A549 (cell line): ENCODE data around the gene COL19A1. TPM values are rescaled to one million over a fixed set of nuclear protein-coding genes. Genes with fewer than 3 reads are reported as not detected.
"Not testable (repeated sequence)": the region's sequence is repeated elsewhere in the genome, so short reads cannot be mapped to it uniquely, and the experiment has no call there.

ENCODE experiments used
- ATAC-seq, 2 experiments: fragments of 200-7000 bp in 1 of 2; fragments of >200 bp in 1 of 2; cut with Nextera tagmentation in 1 of 2; cut with Tn5 transposase in 1 of 2; 3 replicates each; pipeline versions ENCODE4 v1.8.0 to v1.9.1; 2018 to 2020; ENCODE audit warnings: mild to moderate bottlenecking in 1 of 2, moderate library complexity in 1 of 2
- CTCF ChIA-PET: fragments of 300-600 bp; sonication (Branson Sonifier 250); formaldehyde crosslinking; extraction: SDS; loops from one replicate; lab custom pipeline; 2021; ENCODE audit warnings: antibody characterized with exemption, inconsistent platforms; lab: Yijun Ruan, JAX
- POLR2A ChIA-PET: fragments of 350-600 bp; formaldehyde crosslinking; extraction: SDS; loops from one replicate; lab custom pipeline; 2021; ENCODE audit warnings: antibody characterized with exemption, inconsistent platforms; lab: Yijun Ruan, JAX
- DNase-seq, 2 experiments: peaks; one replicate each; pipeline versions ENCODE4 v3.0.0 to v3.0.0-alpha.2; 2011 to 2016; ENCODE audit warnings: low read depth in 1 of 2, low spot score in 1 of 2
- FAIRE-seq: peaks from 2 replicates; lab custom pipeline; 2011; peaks lifted over from hg19 to GRCh38; lab: Jason Lieb, UNC
- H3K27ac ChIP-seq, 2 experiments: fragments of >200 bp; sonication (Bioruptor Twin); formaldehyde crosslinking; 3 replicates each; pipeline ENCODE4 v1.5.1; 2016 to 2017
- H3K4me1 ChIP-seq: fragments of >200 bp; sonication (Bioruptor Twin); formaldehyde crosslinking; 3 replicates; pipeline ENCODE4 v1.6.1; 2016
- H3K4me2 ChIP-seq: fragments of >200 bp; sonication (Bioruptor Twin); formaldehyde crosslinking; 3 replicates; pipeline ENCODE4 v1.6.1; 2016
- H3K4me3 ChIP-seq: fragments of >200 bp; sonication (Bioruptor Twin); formaldehyde crosslinking; 3 replicates; pipeline ENCODE4 v1.5.1; 2016
- H3K9me3 ChIP-seq: fragments of >200 bp; sonication (Bioruptor Twin); formaldehyde crosslinking; 3 replicates; pipeline ENCODE4 v1.6.1; 2016
- CHD2 ChIP-seq: fragments of 150-350 bp; IDR thresholded peaks from 2 replicates; pipeline ENCODE4 v1.6.1; 2014; ENCODE audit warnings: low read length; ENCODE audit not compliant: partially characterized antibody
- EHMT2 ChIP-seq: fragments of 200-600 bp; sonication (generic); IDR thresholded peaks from 2 replicates; pipeline ENCODE4 v1.6.1; 2016; ENCODE audit warnings: antibody characterized with exemption, low read depth, mild to moderate bottlenecking, moderate library complexity
- FOSL2 ChIP-seq, 2 experiments: fragments of 450-650 bp in 1 of 2; fragments of >200 bp in 1 of 2; sonication (Bioruptor Twin) in 1 of 2; formaldehyde crosslinking; IDR thresholded peaks; 2 replicates each; pipeline versions ENCODE4 v1.5.0 to v1.6.1; 2016 to 2020; ENCODE audit warnings: mild to moderate bottlenecking in 1 of 2, moderate library complexity in 1 of 2
- HOXB13 ChIP-seq: fragments of 250-450 bp; sonication (Bioruptor Pico); IDR thresholded peaks from 2 replicates; pipeline ENCODE4 v1.5.0; 2020; ENCODE audit warnings: low read depth, mild to moderate bottlenecking, moderate library complexity
- JUN ChIP-seq, 2 experiments: fragments of >200 bp; sonication (Bioruptor Twin); formaldehyde crosslinking; IDR thresholded peaks; 2 replicates in 1 of 2; 3 replicates in 1 of 2; pipeline ENCODE4 v1.6.1; 2016 to 2017
- KDM1A ChIP-seq: fragments of 200-600 bp; sonication (generic); IDR thresholded peaks from 2 replicates; pipeline ENCODE4 v1.6.1; 2016; ENCODE audit warnings: low read depth, mild to moderate bottlenecking
- MAFK ChIP-seq: fragments of 450-650 bp; IDR thresholded peaks from 2 replicates; pipeline ENCODE4 v1.6.1; 2014; ENCODE audit not compliant: partially characterized antibody
- MAZ ChIP-seq: fragments of 150-350 bp; IDR thresholded peaks from 2 replicates; pipeline ENCODE4 v1.6.1; 2014; ENCODE audit warnings: antibody characterized with exemption, low read depth, low read length, borderline replicate concordance
- NFE2L2 ChIP-seq: fragments of 150-350 bp; conservative IDR thresholded peaks from 2 replicates; pipeline ENCODE4 v1.6.1; 2014; ENCODE audit warnings: low read length
- NPAS2 ChIP-seq: fragments of 250-450 bp; sonication (Bioruptor Pico); IDR thresholded peaks from 2 replicates; pipeline ENCODE4 v1.8.0; 2022; ENCODE audit warnings: mild to moderate bottlenecking, moderate library complexity, borderline replicate concordance
- PHF8 ChIP-seq: fragments of 200-600 bp; sonication (generic); IDR thresholded peaks from 2 replicates; pipeline ENCODE4 v1.6.1; 2016; ENCODE audit warnings: low read depth, mild to moderate bottlenecking, antibody characterized with exemption, moderate library complexity, borderline replicate concordance
- POLR2A ChIP-seq: IDR thresholded peaks from 2 replicates; pipeline ENCODE4 v1.6.1; 2012; ENCODE audit warnings: mild to moderate bottlenecking, low read length
- RNF2 ChIP-seq: fragments of 200-600 bp; sonication (generic); IDR thresholded peaks from 2 replicates; pipeline ENCODE4 v1.6.1; 2016; ENCODE audit warnings: low read depth, mild to moderate bottlenecking, antibody characterized with exemption, moderate library complexity, borderline replicate concordance
- SMC3 ChIP-seq: fragments of >200 bp; sonication (Bioruptor Twin); formaldehyde crosslinking; IDR thresholded peaks from 3 replicates; pipeline ENCODE4 v1.6.1; 2018; ENCODE audit warnings: inconsistent platforms
- ZC3H11A ChIP-seq: fragments of 450-650 bp; IDR thresholded peaks from 2 replicates; pipeline ENCODE4 v1.6.1; 2014; ENCODE audit warnings: antibody characterized with exemption, mild to moderate bottlenecking
- ZNF302 ChIP-seq: fragments of 250-450 bp; sonication (Bioruptor Pico); IDR thresholded peaks from 2 replicates; pipeline ENCODE4 v1.9.0; 2021; ENCODE audit warnings: inconsistent platforms, mild to moderate bottlenecking, moderate library complexity
- WGBS: methylation state at CpG from one replicate; pipeline ENCODE4 v1.1.6; 2017; ENCODE audit errors: missing lambda C conversion rate; 5-methylcytosine and 5-hydroxymethylcytosine counted together
- polyA plus RNA-seq, 4 experiments: library from polyadenylated mRNA; depleted of rRNA in 3 of 4; stranded (reverse); fragments of >200 nt; fragmentation: RNase III in 1 of 4; extraction: RNeasy Plus Mini Kit Qiagen cat#74134 plus additional on column Dnase treatment in 1 of 4; gene quantifications; 2 replicates in 3 of 4; 3 replicates in 1 of 4; pipeline ENCODE4 v1.2.3, GENCODE V29; 2011 to 2017
- TF ChIP-seq, protein P1 (sequence below): fragments of 200-600 bp; sonication (generic); IDR thresholded peaks from 2 replicates; pipeline ENCODE4 v1.6.1; 2016; ENCODE audit warnings: antibody characterized with exemption, mild to moderate bottlenecking, moderate library complexity
- TF ChIP-seq, protein P2 (sequence below): fragments of 250-450 bp; sonication (Bioruptor Pico); IDR thresholded peaks from 2 replicates; pipeline ENCODE4 v1.5.0; 2020; ENCODE audit warnings: low read depth, mild to moderate bottlenecking, moderate library complexity
- TF ChIP-seq, protein P3 (sequence below): fragments of 450-650 bp; IDR thresholded peaks from 2 replicates; pipeline ENCODE4 v1.6.1; 2014; ENCODE audit warnings: antibody characterized with exemption

The COL19A1 gene
- polyA plus RNA-seq, 2 of the 4 experiments (the other 2 are of a cell fraction): not detected

DNA sequence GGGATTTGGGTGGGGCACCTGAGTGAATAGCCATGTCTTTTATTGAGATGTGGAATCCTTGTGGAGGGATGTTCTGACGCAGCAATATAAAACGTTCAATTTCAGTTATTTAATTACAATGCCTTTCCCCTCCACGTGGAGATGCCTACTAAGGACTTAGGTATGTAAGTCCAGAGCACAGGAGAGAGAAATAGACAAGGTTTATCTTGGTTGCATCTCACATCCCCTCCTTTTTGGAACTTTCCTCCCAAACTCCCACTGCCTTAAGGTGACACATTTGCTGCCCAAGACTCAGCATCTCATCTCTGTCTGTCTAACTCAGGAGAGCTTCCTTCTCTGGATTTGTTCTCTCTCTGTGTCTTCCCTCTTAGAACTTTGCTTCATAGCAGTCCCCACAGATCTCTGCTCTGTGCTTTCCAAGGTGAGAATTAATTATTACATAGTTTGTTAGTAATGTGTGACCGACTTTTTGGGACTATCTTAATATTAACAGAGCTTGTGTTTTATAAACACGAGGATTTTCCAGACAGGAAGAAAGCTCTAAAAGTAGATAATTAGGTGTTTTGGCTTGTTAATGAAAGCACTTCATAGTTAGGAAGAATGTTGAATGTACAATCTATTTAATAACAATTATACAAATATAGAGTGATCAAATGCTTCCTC is 52.6 kb downstream of the COL19A1 start:
- TF ChIP-seq ZC3H11A: no peak
- TF ChIP-seq, protein P1, sequence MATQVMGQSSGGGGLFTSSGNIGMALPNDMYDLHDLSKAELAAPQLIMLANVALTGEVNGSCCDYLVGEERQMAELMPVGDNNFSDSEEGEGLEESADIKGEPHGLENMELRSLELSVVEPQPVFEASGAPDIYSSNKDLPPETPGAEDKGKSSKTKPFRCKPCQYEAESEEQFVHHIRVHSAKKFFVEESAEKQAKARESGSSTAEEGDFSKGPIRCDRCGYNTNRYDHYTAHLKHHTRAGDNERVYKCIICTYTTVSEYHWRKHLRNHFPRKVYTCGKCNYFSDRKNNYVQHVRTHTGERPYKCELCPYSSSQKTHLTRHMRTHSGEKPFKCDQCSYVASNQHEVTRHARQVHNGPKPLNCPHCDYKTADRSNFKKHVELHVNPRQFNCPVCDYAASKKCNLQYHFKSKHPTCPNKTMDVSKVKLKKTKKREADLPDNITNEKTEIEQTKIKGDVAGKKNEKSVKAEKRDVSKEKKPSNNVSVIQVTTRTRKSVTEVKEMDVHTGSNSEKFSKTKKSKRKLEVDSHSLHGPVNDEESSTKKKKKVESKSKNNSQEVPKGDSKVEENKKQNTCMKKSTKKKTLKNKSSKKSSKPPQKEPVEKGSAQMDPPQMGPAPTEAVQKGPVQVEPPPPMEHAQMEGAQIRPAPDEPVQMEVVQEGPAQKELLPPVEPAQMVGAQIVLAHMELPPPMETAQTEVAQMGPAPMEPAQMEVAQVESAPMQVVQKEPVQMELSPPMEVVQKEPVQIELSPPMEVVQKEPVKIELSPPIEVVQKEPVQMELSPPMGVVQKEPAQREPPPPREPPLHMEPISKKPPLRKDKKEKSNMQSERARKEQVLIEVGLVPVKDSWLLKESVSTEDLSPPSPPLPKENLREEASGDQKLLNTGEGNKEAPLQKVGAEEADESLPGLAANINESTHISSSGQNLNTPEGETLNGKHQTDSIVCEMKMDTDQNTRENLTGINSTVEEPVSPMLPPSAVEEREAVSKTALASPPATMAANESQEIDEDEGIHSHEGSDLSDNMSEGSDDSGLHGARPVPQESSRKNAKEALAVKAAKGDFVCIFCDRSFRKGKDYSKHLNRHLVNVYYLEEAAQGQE: no peak
- TF ChIP-seq SMC3: no peak
- TF ChIP-seq CHD2: no peak
- no peak for TF ChIP-seq HOXB13 (CRISPR knock-in tag)
- TF ChIP-seq FOSL2 (IDR thresholded peaks at IDR 0.05): no peak
- no peak for TF ChIP-seq FOSL2 (CRISPR knock-in tag; IDR thresholded peaks at IDR 0.05)
- TF ChIP-seq EHMT2: no peak
- TF ChIP-seq NFE2L2: no peak
- no peak for TF ChIP-seq MAZ
- WGBS: 25% methylated on average over 5 of the region's 5 CpGs
- H3K9me3 ChIP-seq: no peaks in the 10 kb centered on the region
- no peaks in the 10 kb centered on the region for H3K4me1 ChIP-seq
- DNase-seq (no peak), FAIRE-seq (no peak), ATAC-seq (no peak)
- CTCF ChIA-PET: interaction anchor here (0.6 kb wide), 1 partner anchor 12 kb away, joined by 3 read pairs; no protein-coding TSS in a partner anchor
- no peak overlapping the region for H3K4me3 ChIP-seq
- H3K4me2 ChIP-seq: no peak overlapping the region
- POLR2A ChIA-PET: no interaction called here
- no peak overlapping the region for H3K27ac ChIP-seq

DNA sequence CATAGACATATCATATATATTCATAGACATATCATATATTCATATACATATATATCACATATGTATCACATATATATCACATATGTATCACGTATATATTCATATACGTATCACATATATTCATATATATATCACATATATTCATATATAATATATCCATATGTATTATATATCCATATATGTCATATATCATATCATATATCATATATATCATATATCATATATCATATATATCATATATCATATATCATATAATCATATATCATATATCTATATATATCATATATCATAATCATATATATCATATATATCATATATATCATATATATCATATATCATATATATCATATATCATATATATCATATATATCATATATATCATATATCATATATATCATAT is 54.7 kb downstream of the COL19A1 start:
- CTCF ChIA-PET, FAIRE-seq, ATAC-seq, H3K4me3 ChIP-seq, DNase-seq, H3K27ac ChIP-seq, H3K4me2 ChIP-seq, H3K9me3 ChIP-seq, POLR2A ChIA-PET, H3K4me1 ChIP-seq: not testable (repeated sequence)
- WGBS: 37% methylated on average over 2 of the region's 2 CpGs

DNA sequence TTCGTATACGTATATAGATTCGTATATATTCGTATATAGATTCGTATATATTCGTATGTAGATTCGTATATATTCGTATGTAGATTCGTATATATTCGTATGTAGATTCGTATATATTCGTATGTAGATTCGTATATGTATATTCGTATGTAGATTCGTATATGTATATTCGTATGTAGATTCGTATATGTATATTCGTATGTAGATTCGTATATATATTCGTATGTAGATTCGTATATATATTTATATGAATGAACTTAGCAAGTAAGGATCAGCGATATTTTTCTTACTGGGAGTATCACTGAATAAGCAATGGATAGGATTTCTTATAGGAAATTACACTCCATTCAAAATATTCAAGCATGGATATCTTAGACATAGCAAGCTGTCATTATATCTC is 55.3 kb downstream of the COL19A1 start:
- H3K4me2 ChIP-seq, H3K4me3 ChIP-seq, FAIRE-seq, CTCF ChIA-PET, H3K9me3 ChIP-seq, H3K4me1 ChIP-seq, DNase-seq, ATAC-seq, H3K27ac ChIP-seq, POLR2A ChIA-PET: not testable (repeated sequence)
- WGBS: 63% methylated on average over 22 of the region's 22 CpGs

DNA sequence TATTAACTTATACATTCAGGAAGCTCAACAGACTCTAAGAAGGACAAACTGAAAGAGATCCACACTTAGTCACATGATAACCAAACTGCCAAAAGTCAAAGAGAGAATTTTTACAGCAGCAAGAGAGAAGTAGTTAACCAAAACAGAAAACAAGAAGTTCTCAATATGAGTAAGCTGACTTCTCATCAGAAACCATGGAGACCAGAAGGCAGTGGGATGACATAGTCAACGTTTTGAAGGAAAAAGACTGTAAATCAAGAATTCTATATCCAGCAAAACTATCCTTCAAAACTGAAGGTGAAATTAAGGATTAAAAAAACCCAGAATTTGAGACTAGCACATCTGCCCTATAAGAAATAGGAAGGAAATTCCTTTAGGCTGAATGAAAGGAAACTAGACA is 60.4 kb downstream of the COL19A1 start:
- Histone ChIP-seq H3K27ac (no peak overlapping the region), H3K4me1 (no peaks in the 10 kb centered on the region), H3K4me3 (no peak overlapping the region), H3K9me3 (no peaks in the 10 kb centered on the region), H3K4me2 (no peak overlapping the region)
- POLR2A ChIA-PET: no interaction called here
- CTCF ChIA-PET: no interaction called here
- ATAC-seq (no peak), DNase-seq (no peak), FAIRE-seq (no peak)
- 0% methylated on average over 1 of the region's 1 CpG for WGBS
- no peak for TF ChIP-seq JUN (IDR thresholded peaks at IDR 0.05)
- TF ChIP-seq, protein P2, sequence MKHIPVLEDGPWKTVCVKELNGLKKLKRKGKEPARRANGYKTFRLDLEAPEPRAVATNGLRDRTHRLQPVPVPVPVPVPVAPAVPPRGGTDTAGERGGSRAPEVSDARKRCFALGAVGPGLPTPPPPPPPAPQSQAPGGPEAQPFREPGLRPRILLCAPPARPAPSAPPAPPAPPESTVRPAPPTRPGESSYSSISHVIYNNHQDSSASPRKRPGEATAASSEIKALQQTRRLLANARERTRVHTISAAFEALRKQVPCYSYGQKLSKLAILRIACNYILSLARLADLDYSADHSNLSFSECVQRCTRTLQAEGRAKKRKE (CRISPR knock-in tag): no peak
- no peak for TF ChIP-seq PHF8
- TF ChIP-seq, protein P1: no peak
- TF ChIP-seq NPAS2 (CRISPR knock-in tag): no peak
- no peak for TF ChIP-seq RNF2
- TF ChIP-seq MAFK: no peak
- no peak for TF ChIP-seq KDM1A
- TF ChIP-seq, protein P3, sequence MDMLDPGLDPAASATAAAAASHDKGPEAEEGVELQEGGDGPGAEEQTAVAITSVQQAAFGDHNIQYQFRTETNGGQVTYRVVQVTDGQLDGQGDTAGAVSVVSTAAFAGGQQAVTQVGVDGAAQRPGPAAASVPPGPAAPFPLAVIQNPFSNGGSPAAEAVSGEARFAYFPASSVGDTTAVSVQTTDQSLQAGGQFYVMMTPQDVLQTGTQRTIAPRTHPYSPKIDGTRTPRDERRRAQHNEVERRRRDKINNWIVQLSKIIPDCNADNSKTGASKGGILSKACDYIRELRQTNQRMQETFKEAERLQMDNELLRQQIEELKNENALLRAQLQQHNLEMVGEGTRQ: no peak
- no peak for TF ChIP-seq POLR2A
- TF ChIP-seq ZNF302 (CRISPR knock-in tag): no peak
